Mammary microvascular endothelial cell (primary cell): ENCODE measurements around the gene KCNS1. TPM values are rescaled to one million over a fixed set of nuclear protein-coding genes. Genes with fewer than 3 reads are reported as not detected.

Source experiments
- total RNA-seq: library from RNA; depleted of rRNA; stranded (reverse); fragments of >200 nt; gene quantifications from 2 replicates; pipeline ENCODE4 v1.2.3, GENCODE V29; 2015

Gene KCNS1
- 0.05 and 0.20 TPM in 2 replicates for total RNA-seq

GRCh38 chr20:45100563-45101245 is at the start of gene KCNS1:
KCNS1 (minus strand) TSS chr20:45101127; CDS start chr20:45099236, 1,891 bp downstream.

GRCh38 chr20:45124365-45124764 is 23.4 kb upstream of the KCNS1 start, which contains the start of gene WFDC12:
WFDC12 (minus strand) TSS chr20:45124465; CDS start chr20:45124447, 18 bp downstream.

GRCh38 chr20:45114465-45115385 is 13.8 kb upstream of the KCNS1 start, which contains the start of gene WFDC5:
WFDC5 (minus strand) TSS chr20:45115174; CDS start chr20:45115083, 91 bp downstream.

Other genes with a start within 250 kb of the KCNS1 start
- gene YWHAB, start 215.4 kb downstream of the KCNS1 start, total RNA-seq = 145 and 156 TPM in 2 replicates
- 1.6 and 3.4 TPM in 2 replicates for gene PABPC1L, start 191.1 kb downstream of the KCNS1 start, total RNA-seq
- 56.7 and 64.9 TPM in 2 replicates for gene TOMM34, start 140.7 kb downstream of the KCNS1 start, total RNA-seq
- gene STK4, start 134.6 kb downstream of the KCNS1 start, total RNA-seq = 10.4 and 10.7 TPM in 2 replicates
- not detected in 2 replicates for gene WFDC5, start 14.0 kb upstream of the KCNS1 start, total RNA-seq
- not detected in 2 replicates for gene WFDC12, start 23.3 kb upstream of the KCNS1 start, total RNA-seq
- gene PI3, start 73.8 kb upstream of the KCNS1 start, total RNA-seq = not detected in 2 replicates
- not detected in 2 replicates for gene SEMG1, start 105.9 kb upstream of the KCNS1 start, total RNA-seq
- gene SEMG2, start 120.2 kb upstream of the KCNS1 start, total RNA-seq = not detected in 2 replicates
- not detected in 2 replicates for gene SLPI, start 153.4 kb upstream of the KCNS1 start, total RNA-seq
- not detected in 2 replicates for gene RBPJL, start 205.7 kb upstream of the KCNS1 start, total RNA-seq
- 0.20 TPM in 1 of 2 replicates, not detected in the other for gene MATN4, start 207.2 kb upstream of the KCNS1 start, total RNA-seq
- gene SDC4, start 247.3 kb upstream of the KCNS1 start, total RNA-seq = 46.2 and 47.0 TPM in 2 replicates